H1 (cell line): ENCODE results near the gene ADGRG1. TPM values are rescaled to one million over a fixed set of nuclear protein-coding genes. Genes with fewer than 3 reads are reported as not detected.

Source experiments
- CTCF ChIA-PET: fragments of 300-600 bp; sonication (Branson Sonifier 250); formaldehyde crosslinking; loops from one replicate; lab custom pipeline; 2021; ENCODE audit not compliant: partially characterized antibody; lab: Charles Lee
- POLR2A ChIA-PET: fragments of 300-600 bp; sonication (Branson Sonifier 250); formaldehyde crosslinking; loops from one replicate; lab custom pipeline; 2021; ENCODE audit warnings: inconsistent platforms; ENCODE audit not compliant: partially characterized antibody; lab: Charles Lee
- DNase-seq, 2 experiments: peaks; one replicate each; pipeline versions ENCODE4 v3.0.0 to v3.0.0-alpha.2; 2010 to 2022; ENCODE audit warnings: low spot score in 2 of 2, low read depth in 1 of 2, mixed read lengths in 1 of 2
- FAIRE-seq: peaks from 2 replicates; lab custom pipeline; 2011; peaks lifted over from hg19 to GRCh38; lab: Jason Lieb, UNC
- H2AFZ ChIP-seq: 2 replicates; pipeline ENCODE4 v1.8.1; 2012; ENCODE audit warnings: low read length, inconsistent platforms
- H2AK5ac ChIP-seq: 2 replicates; pipeline ENCODE4 v1.6.1; 2013; ENCODE audit warnings: low read depth, low read length
- H2BK120ac ChIP-seq: replicated peaks from 2 replicates; pipeline ENCODE3; 2013; ENCODE audit warnings: low read depth, low read length, inconsistent platforms
- H2BK12ac ChIP-seq: 2 replicates; pipeline ENCODE4 v1.6.1; 2013; ENCODE audit warnings: low read depth, low read length
- H2BK15ac ChIP-seq: 2 replicates; pipeline ENCODE4 v1.6.1; 2013; ENCODE audit warnings: low read length
- H2BK20ac ChIP-seq: 2 replicates; pipeline ENCODE4 v1.6.1; 2013; ENCODE audit warnings: low read length
- H2BK5ac ChIP-seq: 2 replicates; pipeline ENCODE4 v1.6.1; 2013; ENCODE audit warnings: low read depth, low read length
- H3K14ac ChIP-seq: 2 replicates; pipeline ENCODE4 v1.6.1; 2013; ENCODE audit warnings: inconsistent platforms; ENCODE audit not compliant: insufficient read length
- H3K18ac ChIP-seq: 2 replicates; pipeline ENCODE4 v1.6.1; 2013; ENCODE audit warnings: low read length; ENCODE audit errors: extremely low read depth
- H3K23ac ChIP-seq: 2 replicates; pipeline ENCODE4 v1.6.1; 2013; ENCODE audit warnings: inconsistent platforms; ENCODE audit not compliant: insufficient read length
- H3K23me2 ChIP-seq: 2 replicates; pipeline ENCODE4 v1.6.1; 2013; ENCODE audit warnings: low read depth, low read length
- H3K27ac ChIP-seq: 2 replicates; pipeline ENCODE4 v1.6.1; 2011; ENCODE audit warnings: low read depth, low read length, inconsistent platforms
- H3K27me3 ChIP-seq, 4 experiments: replicated peaks in 1 of 4; 1 replicate in 1 of 4; 2 replicates in 3 of 4; pipeline versions ENCODE4 v1.6.1 to v1.8.1; 2011 to 2013; ENCODE audit warnings: low read length in 3 of 4, mild to moderate bottlenecking in 3 of 4, inconsistent platforms in 2 of 4, mixed read lengths in 2 of 4, moderate library complexity in 1 of 4; ENCODE audit not compliant: control insufficient read depth in 3 of 4, insufficient read depth in 3 of 4; ENCODE audit errors: extremely low read depth in 1 of 4
- H3K36me3 ChIP-seq, 4 experiments: 2 replicates each; pipeline versions ENCODE4 v1.6.1 to v1.8.1; 2011 to 2013; ENCODE audit warnings: mild to moderate bottlenecking in 4 of 4, low read length in 3 of 4, moderate library complexity in 2 of 4, control low read depth in 1 of 4, inconsistent platforms in 1 of 4; ENCODE audit not compliant: insufficient read depth in 4 of 4, control insufficient read depth in 2 of 4
- H3K4ac ChIP-seq: replicated peaks from 2 replicates; pipeline ENCODE3; 2013; ENCODE audit warnings: low read length, low read depth, mixed read lengths, inconsistent platforms; ENCODE audit not compliant: insufficient read length
- H3K4me1 ChIP-seq, 4 experiments: replicated peaks in 1 of 4; 1 replicate in 1 of 4; 2 replicates in 3 of 4; pipeline versions ENCODE4 v1.6.1 to v1.8.1; 2011 to 2013; ENCODE audit warnings: low read length in 3 of 4, inconsistent platforms in 2 of 4, mixed read lengths in 1 of 4; ENCODE audit not compliant: insufficient read depth in 4 of 4, control insufficient read depth in 3 of 4
- H3K4me2 ChIP-seq, 2 experiments: 2 replicates each; pipeline versions ENCODE4 v1.6.1 to v1.8.1; 2011 to 2013; ENCODE audit warnings: low read depth in 2 of 2, low read length in 2 of 2, control low read depth in 1 of 2, inconsistent platforms in 1 of 2, mild to moderate bottlenecking in 1 of 2; ENCODE audit not compliant: insufficient read depth in 1 of 2
- H3K4me3 ChIP-seq, 4 experiments: fragments of 200-600, 300-600 bp in 1 of 4; sonication (generic), shearing (Covaris generic), sonication (Bioruptor Twin) in 1 of 4; 2 replicates each; pipeline versions ENCODE4 v1.5.1 to v1.8.1; 2011 to 2016; ENCODE audit warnings: low read length in 4 of 4, low read depth in 3 of 4, control low read depth in 2 of 4, inconsistent platforms in 2 of 4, mild to moderate bottlenecking in 2 of 4, mixed read lengths in 1 of 4, moderate library complexity in 1 of 4; ENCODE audit not compliant: insufficient read depth in 2 of 4; ENCODE audit errors: extremely low read depth in 1 of 4
- H3K56ac ChIP-seq: replicated peaks from 2 replicates; pipeline ENCODE3; 2013; ENCODE audit warnings: low read depth, mild to moderate bottlenecking, mixed read lengths, low read length, inconsistent platforms; ENCODE audit not compliant: insufficient read length
- H3K79me1 ChIP-seq: 2 replicates; pipeline ENCODE4 v1.6.1; 2013; ENCODE audit warnings: low read depth, low read length, control low read depth
- H3K79me2 ChIP-seq, 2 experiments: 2 replicates each; pipeline versions ENCODE4 v1.6.1 to v1.8.1; 2012 to 2013; ENCODE audit warnings: low read length in 2 of 2, mild to moderate bottlenecking in 2 of 2, inconsistent platforms in 1 of 2; ENCODE audit not compliant: insufficient read depth in 2 of 2, control insufficient read depth in 1 of 2
- H3K9ac ChIP-seq, 4 experiments: replicated peaks in 1 of 4; 1 replicate in 1 of 4; 2 replicates in 3 of 4; pipeline versions ENCODE4 v1.6.1 to v1.8.1; 2011 to 2013; ENCODE audit warnings: low read depth in 3 of 4, low read length in 3 of 4, control low read depth in 2 of 4, mild to moderate bottlenecking in 2 of 4, moderate library complexity in 2 of 4, inconsistent platforms in 1 of 4; ENCODE audit errors: extremely low read depth in 1 of 4
- H3K9me3 ChIP-seq, 2 experiments: 2 replicates each; pipeline versions ENCODE4 v1.6.1 to v1.8.1; 2012 to 2013; ENCODE audit warnings: mild to moderate bottlenecking in 2 of 2, moderate library complexity in 2 of 2, control low read depth in 1 of 2, inconsistent platforms in 1 of 2, low read depth in 1 of 2, low read length in 1 of 2, mixed read lengths in 1 of 2; ENCODE audit not compliant: insufficient read depth in 2 of 2
- H4K20me1 ChIP-seq, 2 experiments: replicated peaks in 1 of 2; 2 replicates each; pipeline versions ENCODE3 to v1.8.1; 2011 to 2013; ENCODE audit warnings: inconsistent platforms in 2 of 2, low read length in 2 of 2, mild to moderate bottlenecking in 1 of 2; ENCODE audit not compliant: insufficient read depth in 2 of 2, control insufficient read depth in 1 of 2
- H4K5ac ChIP-seq: 2 replicates; pipeline ENCODE4 v1.6.1; 2013; ENCODE audit warnings: low read length, low read depth, mixed read lengths, inconsistent platforms; ENCODE audit not compliant: insufficient read length
- H4K8ac ChIP-seq: 2 replicates; pipeline ENCODE4 v1.8.0; 2013; ENCODE audit warnings: mild to moderate bottlenecking, moderate library complexity, low read length, inconsistent platforms; ENCODE audit not compliant: insufficient read depth; ENCODE audit errors: extremely low read depth
- H4K91ac ChIP-seq: replicated peaks from 2 replicates; pipeline ENCODE3; 2013; ENCODE audit warnings: low read length, mixed read lengths, inconsistent platforms; ENCODE audit not compliant: insufficient read length
- ATF2 ChIP-seq: IDR thresholded peaks from 2 replicates; pipeline ENCODE4 v1.6.1; 2012; ENCODE audit warnings: low read length, inconsistent platforms
- WGBS, 2 experiments: shearing (Covaris generic) in 1 of 2; methylation state at CpG; one replicate each; pipeline versions ENCODE4 v1.1.6 to v1.1.7; 2013 to 2015; ENCODE audit warnings: low lambda C conversion rate in 2 of 2, mixed read lengths in 2 of 2, inconsistent platforms in 1 of 2, low coverage in 1 of 2, missing lambda C conversion rate in 1 of 2; ENCODE audit not compliant: insufficient replicate concordance in 2 of 2, insufficient coverage in 1 of 2, insufficient read length in 1 of 2; ENCODE audit errors: extremely low coverage in 1 of 2, missing lambda C conversion rate in 1 of 2; 5-methylcytosine and 5-hydroxymethylcytosine counted together
- polyA plus RNA-seq, 7 experiments: library from polyadenylated mRNA; depleted of rRNA in 3 of 7; stranded (reverse) in 5 of 7; unstranded in 2 of 7; fragments of >200 nt in 5 of 7; fragments of 200-250 nt in 2 of 7; gene quantifications; 1 replicate in 5 of 7; 2 replicates in 1 of 7; 4 replicates in 1 of 7; pipeline versions ENCODE4 v1.2.1 to v1.2.3, GENCODE V29; 2011 to 2013; ENCODE audit warnings: missing spikeins in 2 of 7, mixed read lengths in 2 of 7
- total RNA-seq: library from RNA; stranded (reverse); fragmentation: NEBNext Ultra II Directional; extraction: Animal tissue kit (Norgen Biotek cat#: 25700); gene quantifications from 2 replicates; pipeline ENCODE4 v1.2.1, GENCODE V29; 2021

The ADGRG1 gene
- total and polyA plus RNA-seq, 2 of the 8 experiments (the other 6 are each of a cell fraction or from before 2014, with no cell fraction given): 1.3 to 2.6 TPM

GRCh38 chr16:57648125-57648524 lies 19.7 kb downstream of the ADGRG1 start:
- H3K56ac ChIP-seq: no peak overlapping the region
- WGBS, 2 experiments: 86% methylated on average over 5 of the region's 5 CpGs; no CpG with 5 or more reads in 1 of the 2 experiments
- peaks cover 0 to 9% of the 10 kb centered on the region in 2 experiments for H4K20me1 ChIP-seq
- no peak overlapping the region for H4K8ac ChIP-seq
- no peak overlapping the region for H3K4me2 ChIP-seq
- H2AK5ac ChIP-seq: 0 out of 2 replicates have a peak overlapping the region, but pooled peaks have one; percentile 58
- no peak overlapping the region for H3K14ac ChIP-seq
- no peaks in the 10 kb centered on the region for H3K79me1 ChIP-seq
- no peak overlapping the region for H3K27ac ChIP-seq
- CTCF ChIA-PET: interaction anchor here (0.7 to 6.6 kb wide), 41 partner anchors 12 to 362 kb away, joined by 3 to 122 read pairs (median 8); partner anchors contain the start of genes ADGRG1, ADGRG3, DOK4 and DRC7
- no peak overlapping the region for H4K5ac ChIP-seq
- H3K27me3 ChIP-seq: 0 out of 7 replicates have a peak, but pooled peaks cover 0 to 3% (median 0%) of the 10 kb centered on the region in 4 experiments
- H2BK12ac ChIP-seq: no peak overlapping the region
- no peak overlapping the region for H2BK120ac ChIP-seq
- H2BK20ac ChIP-seq: no peak overlapping the region
- no peak overlapping the region for H4K91ac ChIP-seq
- DNase-seq: no peak
- no peaks in the 10 kb centered on the region; a peak in 1 of 8 replicates for H3K36me3 ChIP-seq
- H3K79me2 ChIP-seq: no peaks in the 10 kb centered on the region
- POLR2A ChIA-PET: interaction anchor here (1.3 kb wide), 1 partner anchor 88 kb away, joined by 3 read pairs; the partner anchor contains the start of gene KATNB1
- H3K4ac ChIP-seq: no peak overlapping the region
- H2AFZ ChIP-seq: no peak overlapping the region
- no peaks in the 10 kb centered on the region; a peak in 3 of 7 replicates for H3K4me1 ChIP-seq
- no peak overlapping the region for H3K9ac ChIP-seq
- no peaks in the 10 kb centered on the region; the same call in 1 of the 2 replicates for H3K23me2 ChIP-seq
- no peak overlapping the region for H2BK5ac ChIP-seq
- H3K9me3 ChIP-seq: no peaks in the 10 kb centered on the region; a peak in 2 of 4 replicates
- H3K23ac ChIP-seq: no peak overlapping the region
- H3K4me3 ChIP-seq: no peak overlapping the region
- no peak overlapping the region for H2BK15ac ChIP-seq
- no peak for FAIRE-seq
- TF ChIP-seq ATF2: no peak
- H3K18ac ChIP-seq: no peak overlapping the region
